Measurements from ENCODE around the gene FOXQ1. TPM values are rescaled to one million over a fixed set of nuclear protein-coding genes. Genes with fewer than 3 reads are reported as not detected.
"Not testable (repeated sequence)": the region's sequence is repeated elsewhere in the genome, so short reads cannot be mapped to it uniquely, and the experiment has no call there.

The FOXQ1 gene
- total RNA-seq, 1 donor from 2014 or later = not detected

DNA sequence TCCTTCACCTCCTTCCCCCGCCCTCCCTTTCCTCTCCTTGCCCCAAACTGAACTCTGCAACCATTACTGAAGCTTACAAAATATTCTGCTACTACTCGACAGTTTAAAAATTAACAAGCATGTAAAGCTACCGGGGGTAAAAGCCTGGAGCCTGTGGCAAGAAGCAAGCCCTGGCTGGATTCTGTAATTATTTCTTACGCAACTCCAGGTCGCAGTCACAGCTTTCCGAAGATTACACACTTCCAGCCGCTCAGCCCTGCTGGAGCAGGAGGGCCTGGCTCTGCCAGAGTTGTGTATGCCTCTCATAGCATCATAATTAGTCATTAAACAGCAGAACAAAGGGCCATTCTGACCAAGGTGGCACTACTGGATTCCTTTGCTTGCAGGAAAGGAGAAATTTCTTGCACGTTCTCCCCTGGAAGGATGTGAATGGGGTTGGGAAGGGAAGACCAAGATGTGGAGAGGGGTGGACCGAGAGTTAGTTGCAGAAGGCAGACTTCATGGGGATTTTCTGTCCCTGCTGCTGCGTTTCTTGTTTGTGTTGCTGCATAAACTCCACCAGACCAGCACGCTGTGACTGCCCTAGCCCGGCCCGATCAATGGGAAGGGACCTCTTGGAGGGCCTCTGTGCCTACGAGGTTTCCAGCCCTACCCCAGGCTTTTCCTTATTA, 23.6 kb downstream of the FOXQ1 start:
- intact Hi-C loops (cut with micrococcal nuclease) = no loop called here
- H3K4me3 Mint-ChIP-seq (ENCODE audit: low read depth) = no peak overlapping the region
- H3K4me1 Mint-ChIP-seq (ENCODE audit: low read depth) = no peaks in the 10 kb centered on the region

DNA sequence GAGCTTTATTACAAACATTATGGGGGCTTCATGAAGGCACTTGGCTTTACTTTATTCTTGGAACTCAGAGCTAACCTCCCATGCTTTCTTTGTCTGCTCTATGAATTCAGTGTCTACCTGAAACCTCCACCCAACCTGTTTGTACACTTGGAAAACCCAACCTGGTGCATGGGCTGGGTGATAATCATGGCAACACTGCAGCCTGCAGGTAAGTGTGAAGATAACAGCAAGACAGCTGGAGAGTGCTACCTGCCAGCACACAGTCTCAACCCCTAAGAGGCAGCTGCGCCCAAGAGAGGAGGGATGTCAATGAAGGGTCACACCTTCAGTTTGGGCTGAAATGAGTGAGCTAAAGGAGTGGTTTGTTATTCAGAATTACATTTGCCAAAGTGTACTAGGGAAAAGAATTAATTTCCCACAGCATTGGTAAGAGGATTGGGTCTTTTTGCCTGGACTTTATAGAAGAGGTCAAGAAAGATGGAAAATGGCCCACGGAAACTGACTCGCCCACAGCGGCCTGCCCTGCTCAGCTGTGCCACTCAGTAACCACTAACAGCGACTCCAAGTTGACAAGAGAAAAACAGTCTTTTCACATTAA, 24.4 kb downstream of the FOXQ1 start:
- H3K36me3 Mint-ChIP-seq (ENCODE audit: low read depth) = no peaks in the 10 kb centered on the region
- intact Hi-C loops (cut with micrococcal nuclease) = no loop called here
- no peak overlapping the region for H3K27ac Mint-ChIP-seq

More for the DNA sequence above, 23.6 kb downstream of the FOXQ1 start:
- H3K27me3 Mint-ChIP-seq (ENCODE audit: low read depth) = peaks cover 10% of the 10 kb centered on the region
- DNase-seq (ENCODE audit: low spot score) = no peak
- H3K27ac Mint-ChIP-seq = no peak overlapping the region
- peaks cover 3% of the 10 kb centered on the region for H3K9me3 Mint-ChIP-seq
- no peaks in the 10 kb centered on the region for H3K36me3 Mint-ChIP-seq (ENCODE audit: low read depth)

DNA sequence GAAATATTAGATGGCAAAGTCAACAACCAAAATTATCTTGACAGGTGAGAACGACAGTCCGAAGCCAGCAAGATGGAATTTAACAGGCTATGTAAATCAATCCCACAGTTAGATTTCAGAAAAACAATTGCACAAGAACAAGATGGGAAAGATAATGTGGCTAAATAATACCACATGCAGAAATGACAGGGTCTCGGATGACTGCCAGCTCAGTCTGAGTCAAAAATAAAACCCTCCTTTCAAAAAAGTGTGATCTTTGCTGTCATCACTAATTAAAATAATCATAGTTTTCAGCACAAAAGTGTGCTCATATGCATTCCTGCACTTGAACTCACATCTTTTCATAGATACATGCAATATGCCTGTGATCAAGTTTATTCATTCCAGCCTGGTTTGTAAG, 25.9 kb downstream of the FOXQ1 start:
- Mint-ChIP-seq H3K27ac (no peak overlapping the region), H3K9me3 (no peaks in the 10 kb centered on the region)

More for the DNA sequence above, 24.4 kb downstream of the FOXQ1 start:
- H3K4me3 Mint-ChIP-seq (ENCODE audit: low read depth) = no peak overlapping the region
- peaks cover 12% of the 10 kb centered on the region for H3K27me3 Mint-ChIP-seq (ENCODE audit: low read depth)
- H3K4me1 Mint-ChIP-seq (ENCODE audit: low read depth) = no peaks in the 10 kb centered on the region
- no peaks in the 10 kb centered on the region for H3K9me3 Mint-ChIP-seq
- DNase-seq (ENCODE audit: low spot score) = no peak

DNA sequence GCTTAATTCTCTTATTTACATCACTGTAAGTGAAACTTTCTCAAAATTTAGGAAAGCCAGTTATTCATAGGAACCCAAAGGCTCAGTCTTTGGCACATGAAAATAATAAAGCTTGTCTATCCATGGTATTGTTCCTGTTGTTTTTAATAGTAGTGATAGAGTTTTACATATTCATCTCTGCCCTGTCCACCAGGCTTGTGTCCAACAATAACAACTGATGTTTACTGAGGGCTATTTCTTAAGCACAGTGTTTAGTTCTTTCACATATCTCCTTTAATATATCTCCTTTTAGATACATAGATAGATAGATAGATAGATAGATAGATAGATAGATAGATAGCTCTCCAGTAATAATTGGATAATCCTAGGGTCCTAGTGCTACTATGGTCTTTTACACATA, 34.2 kb downstream of the FOXQ1 start:
- Mint-ChIP-seq H3K27ac (no peak overlapping the region), H3K4me1 (ENCODE audit: low read depth) (no peaks in the 10 kb centered on the region), H3K36me3 (ENCODE audit: low read depth) (no peaks in the 10 kb centered on the region), H3K27me3 (ENCODE audit: low read depth) (peaks cover 21% of the 10 kb centered on the region), H3K9me3 (peaks cover 22% of the 10 kb centered on the region), H3K4me3 (ENCODE audit: low read depth) (no peak overlapping the region)
- intact Hi-C loops (cut with micrococcal nuclease) = no loop called here
- DNase-seq (ENCODE audit: low spot score) = no peak

More for the DNA sequence above, 25.9 kb downstream of the FOXQ1 start:
- no peaks in the 10 kb centered on the region for H3K4me1 Mint-ChIP-seq (ENCODE audit: low read depth)
- no peak overlapping the region for H3K4me3 Mint-ChIP-seq (ENCODE audit: low read depth)
- no peaks in the 10 kb centered on the region for H3K36me3 Mint-ChIP-seq (ENCODE audit: low read depth)
- intact Hi-C loops (cut with micrococcal nuclease) = no loop called here
- peaks cover 21% of the 10 kb centered on the region for H3K27me3 Mint-ChIP-seq (ENCODE audit: low read depth)
- DNase-seq (ENCODE audit: low spot score) = no peak

DNA sequence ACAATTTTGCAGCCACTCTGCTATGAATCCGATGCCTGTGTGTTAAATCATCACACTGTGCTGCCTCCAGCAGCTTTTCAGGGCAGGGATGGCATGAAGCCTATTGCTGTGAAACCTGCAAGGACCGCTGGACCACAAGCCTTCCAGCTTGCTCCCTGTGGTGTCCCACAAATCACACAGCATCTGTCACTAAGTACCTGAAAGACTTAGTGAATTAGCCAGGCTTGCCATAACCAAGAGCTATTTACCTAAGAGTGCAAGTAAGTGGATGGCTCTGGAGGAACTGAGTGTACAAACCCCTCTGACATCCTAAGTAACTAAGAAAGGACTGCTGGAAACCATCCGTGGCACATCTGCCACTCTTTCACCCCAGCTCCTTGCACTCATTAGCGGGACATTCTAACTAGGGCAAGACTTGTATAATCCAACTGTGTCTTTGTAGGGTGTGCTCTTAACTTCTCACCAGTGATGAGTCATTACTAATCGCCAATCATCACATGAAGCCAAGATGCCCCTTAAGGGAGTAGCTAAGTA, 34.7 kb downstream of the FOXQ1 start:
- Mint-ChIP-seq H3K27me3 (ENCODE audit: low read depth) (peaks cover 17% of the 10 kb centered on the region), H3K9me3 (peaks cover 27% of the 10 kb centered on the region), H3K36me3 (ENCODE audit: low read depth) (no peaks in the 10 kb centered on the region), H3K4me1 (ENCODE audit: low read depth) (no peaks in the 10 kb centered on the region), H3K4me3 (ENCODE audit: low read depth) (no peak overlapping the region), H3K27ac (no peak overlapping the region)
- intact Hi-C loops (cut with micrococcal nuclease) = no loop called here
- DNase-seq (ENCODE audit: low spot score) = no peak

DNA sequence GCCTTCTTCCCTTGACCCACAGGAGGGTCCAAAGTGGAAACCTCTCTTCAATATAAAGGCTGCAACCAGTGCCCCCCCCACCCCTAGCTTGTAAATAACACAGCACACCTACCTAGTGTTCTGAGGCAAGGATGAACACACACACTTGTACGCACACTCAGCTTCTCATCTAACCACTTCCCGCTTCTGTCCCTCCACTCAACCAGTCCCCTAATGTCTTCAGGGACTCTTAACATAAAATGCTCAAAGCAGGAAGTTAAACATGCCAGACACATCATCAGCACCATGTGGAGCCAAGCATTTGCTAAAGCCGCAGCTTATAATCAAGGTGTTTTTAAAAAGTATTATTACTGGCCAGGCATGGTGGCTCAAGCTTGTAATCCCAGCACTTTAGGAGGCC, 35.3 kb downstream of the FOXQ1 start:
- Mint-ChIP-seq H3K27me3 (ENCODE audit: low read depth) (peaks cover 12% of the 10 kb centered on the region), H3K4me3 (ENCODE audit: low read depth) (no peak overlapping the region), H3K4me1 (ENCODE audit: low read depth) (no peaks in the 10 kb centered on the region), H3K27ac (no peak overlapping the region), H3K36me3 (ENCODE audit: low read depth) (no peaks in the 10 kb centered on the region), H3K9me3 (peaks cover 31% of the 10 kb centered on the region)
- DNase-seq (ENCODE audit: low spot score) = no peak
- intact Hi-C loops (cut with micrococcal nuclease) = no loop called here

DNA sequence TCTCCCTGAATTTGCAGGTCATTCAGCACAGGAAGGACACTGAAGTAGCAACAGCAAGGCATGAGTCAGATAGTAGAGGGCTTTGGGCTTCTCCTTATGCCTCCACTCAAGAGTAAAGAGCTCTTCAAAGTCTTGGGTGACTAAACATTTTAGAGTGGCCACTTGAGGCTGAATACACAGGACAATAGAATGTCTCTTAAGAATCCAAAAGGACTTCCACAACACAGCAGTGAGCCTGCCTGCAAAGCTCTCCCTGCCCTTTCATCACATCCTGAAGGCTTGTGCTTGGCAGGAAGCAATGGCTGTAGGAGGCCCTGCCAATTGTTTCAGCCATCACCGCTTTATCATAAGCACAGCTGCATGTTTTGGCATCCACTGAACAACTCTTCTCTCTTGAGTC, 36.8 kb downstream of the FOXQ1 start:
- H3K27ac Mint-ChIP-seq = no peak overlapping the region
- intact Hi-C loops (cut with micrococcal nuclease) = no loop called here
- H3K27me3 Mint-ChIP-seq (ENCODE audit: low read depth) = peaks cover 11% of the 10 kb centered on the region
- H3K4me1 Mint-ChIP-seq (ENCODE audit: low read depth) = no peaks in the 10 kb centered on the region
- H3K9me3 Mint-ChIP-seq = peaks cover 29% of the 10 kb centered on the region
- H3K36me3 Mint-ChIP-seq (ENCODE audit: low read depth) = no peaks in the 10 kb centered on the region
- no peak for DNase-seq (ENCODE audit: low spot score)
- no peak overlapping the region for H3K4me3 Mint-ChIP-seq (ENCODE audit: low read depth)

DNA sequence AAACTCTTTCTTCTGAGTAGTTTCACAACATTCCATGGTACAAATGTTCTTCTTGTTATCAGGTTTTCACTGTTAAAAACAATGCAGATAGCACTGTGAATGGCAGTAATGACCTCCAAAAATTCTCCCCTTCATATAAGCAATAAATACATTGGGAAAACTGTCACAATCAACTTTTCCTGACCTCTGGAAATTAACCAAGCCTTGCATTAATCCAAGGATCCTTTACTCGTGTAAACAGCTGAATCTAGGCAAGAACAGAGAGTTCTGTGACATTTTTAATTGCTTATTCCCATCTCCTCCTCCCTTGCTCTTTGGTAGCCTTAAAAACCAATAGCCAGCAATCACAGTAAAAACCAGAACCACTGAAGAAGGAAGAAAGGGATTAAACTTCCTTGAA, 37.8 kb downstream of the FOXQ1 start:
- DNase-seq (ENCODE audit: low spot score) = no peak
- Mint-ChIP-seq H3K4me1 (ENCODE audit: low read depth) (no peaks in the 10 kb centered on the region), H3K27me3 (ENCODE audit: low read depth) (peaks cover 13% of the 10 kb centered on the region), H3K4me3 (ENCODE audit: low read depth) (no peak overlapping the region), H3K27ac (no peak overlapping the region), H3K9me3 (peaks cover 20% of the 10 kb centered on the region), H3K36me3 (ENCODE audit: low read depth) (no peaks in the 10 kb centered on the region)
- intact Hi-C loops (cut with micrococcal nuclease) = no loop called here

DNA sequence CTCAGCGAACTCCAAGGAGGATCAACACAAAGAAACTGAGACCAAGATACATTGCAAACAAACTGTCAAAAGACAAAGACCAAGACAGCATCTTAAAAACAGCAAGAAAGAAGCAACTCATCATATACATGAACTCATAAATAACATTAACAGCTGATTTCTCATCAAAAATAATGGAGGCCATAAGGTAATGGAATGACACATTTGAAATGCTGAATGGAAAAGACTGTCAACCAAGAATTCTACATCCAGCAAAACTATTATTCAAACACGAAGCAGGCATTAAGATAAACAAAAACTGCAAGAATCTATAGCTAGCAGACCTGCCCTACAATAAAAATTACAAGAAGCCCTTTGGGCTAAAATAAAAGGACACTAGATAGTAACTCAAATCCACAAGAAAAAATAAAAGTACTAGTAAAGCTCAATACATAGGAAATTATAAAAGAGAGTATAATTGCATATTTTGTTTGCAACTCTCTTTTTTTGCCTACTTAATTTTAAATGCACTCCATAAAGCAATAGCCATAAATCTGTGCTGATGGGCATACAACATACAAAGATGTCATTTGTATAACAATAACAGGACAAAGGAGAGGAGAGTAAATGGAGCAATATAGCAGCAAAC, 39.6 kb downstream of the FOXQ1 start:
- no peaks in the 10 kb centered on the region for H3K4me1 Mint-ChIP-seq (ENCODE audit: low read depth)
- H3K36me3 Mint-ChIP-seq (ENCODE audit: low read depth) = no peaks in the 10 kb centered on the region

DNA sequence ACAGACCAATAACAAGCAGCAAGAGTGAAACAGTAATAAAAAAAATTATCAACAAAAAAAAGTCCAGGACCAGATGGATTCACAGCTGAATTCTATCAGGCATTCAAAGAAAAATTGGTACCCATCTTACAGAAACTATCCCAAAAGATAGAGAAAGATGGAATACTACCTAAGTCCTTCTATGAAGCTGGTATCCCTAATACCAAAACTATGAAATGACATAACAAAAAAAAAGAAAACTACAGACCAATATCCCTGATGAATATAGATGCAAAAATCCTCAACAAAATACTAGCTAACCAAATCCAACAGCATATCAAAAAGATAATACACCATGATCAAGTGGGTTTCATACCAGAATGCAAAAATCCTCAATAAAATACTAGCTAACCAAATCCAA, 43.2 kb downstream of the FOXQ1 start:
- intact Hi-C loops (cut with micrococcal nuclease); H3K27ac Mint-ChIP-seq; H3K36me3 Mint-ChIP-seq (ENCODE audit: low read depth); DNase-seq (ENCODE audit: low spot score); H3K4me3 Mint-ChIP-seq (ENCODE audit: low read depth); H3K4me1 Mint-ChIP-seq (ENCODE audit: low read depth): not testable (repeated sequence)
- Mint-ChIP-seq H3K27me3 (ENCODE audit: low read depth) (peaks cover 19% of the 10 kb centered on the region), H3K9me3 (peaks cover 16% of the 10 kb centered on the region)

More for the DNA sequence above, 39.6 kb downstream of the FOXQ1 start:
- peaks cover 11% of the 10 kb centered on the region for H3K27me3 Mint-ChIP-seq (ENCODE audit: low read depth)
- peaks cover 16% of the 10 kb centered on the region for H3K9me3 Mint-ChIP-seq
- H3K4me3 Mint-ChIP-seq (ENCODE audit: low read depth) = no peak overlapping the region
- no peak for DNase-seq (ENCODE audit: low spot score)
- no peak overlapping the region for H3K27ac Mint-ChIP-seq
- intact Hi-C loops (cut with micrococcal nuclease) = no loop called here

DNA sequence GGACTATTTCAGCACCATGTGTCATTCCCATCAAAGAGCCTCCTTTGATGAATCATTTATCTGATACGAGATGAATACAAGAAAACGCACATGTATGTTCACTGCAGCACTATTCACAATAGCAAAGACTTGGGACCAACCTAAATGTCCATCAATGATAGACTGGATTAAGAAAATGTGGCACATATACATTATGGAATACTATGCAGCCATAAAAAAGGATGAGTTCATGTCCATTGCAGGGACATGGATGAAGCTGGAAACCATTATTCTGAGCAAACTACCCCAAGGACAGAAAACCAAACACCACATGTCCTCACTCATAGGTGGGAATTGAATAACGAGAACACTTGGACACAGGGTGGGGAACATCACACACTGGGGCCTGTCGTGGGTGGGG, 49.8 kb downstream of the FOXQ1 start:
- peaks cover 14% of the 10 kb centered on the region for H3K27me3 Mint-ChIP-seq (ENCODE audit: low read depth)
- intact Hi-C loops (cut with micrococcal nuclease); H3K36me3 Mint-ChIP-seq (ENCODE audit: low read depth); DNase-seq (ENCODE audit: low spot score); H3K9me3 Mint-ChIP-seq; H3K4me1 Mint-ChIP-seq (ENCODE audit: low read depth); H3K4me3 Mint-ChIP-seq (ENCODE audit: low read depth); H3K27ac Mint-ChIP-seq: not testable (repeated sequence)

DNA sequence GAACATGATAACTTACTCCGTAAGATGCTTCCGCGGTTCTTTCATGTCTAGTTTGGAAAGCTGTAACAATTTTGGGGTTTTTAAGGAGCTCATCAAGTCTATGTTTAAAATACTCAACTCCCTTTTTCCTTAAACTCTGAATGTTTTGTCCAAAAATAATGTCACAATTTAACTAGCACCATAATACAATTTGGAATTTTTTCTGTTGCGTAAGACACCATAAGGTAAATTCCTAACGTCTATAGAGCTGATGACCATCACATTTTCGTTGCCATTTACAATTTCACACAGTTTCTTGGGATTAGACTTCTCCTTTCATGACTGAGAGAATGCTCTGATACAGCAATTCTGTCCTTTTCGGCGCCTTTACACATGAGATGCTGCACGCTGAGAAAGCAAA, 50.7 kb downstream of the FOXQ1 start:
- intact Hi-C loops (cut with micrococcal nuclease) = no loop called here
- no peak for DNase-seq (ENCODE audit: low spot score)
- no peaks in the 10 kb centered on the region for H3K4me1 Mint-ChIP-seq (ENCODE audit: low read depth)
- H3K27me3 Mint-ChIP-seq (ENCODE audit: low read depth) = peaks cover 14% of the 10 kb centered on the region
- no peaks in the 10 kb centered on the region for H3K9me3 Mint-ChIP-seq
- no peaks in the 10 kb centered on the region for H3K36me3 Mint-ChIP-seq (ENCODE audit: low read depth)
- no peak overlapping the region for H3K27ac Mint-ChIP-seq
- no peak overlapping the region for H3K4me3 Mint-ChIP-seq (ENCODE audit: low read depth)

DNA sequence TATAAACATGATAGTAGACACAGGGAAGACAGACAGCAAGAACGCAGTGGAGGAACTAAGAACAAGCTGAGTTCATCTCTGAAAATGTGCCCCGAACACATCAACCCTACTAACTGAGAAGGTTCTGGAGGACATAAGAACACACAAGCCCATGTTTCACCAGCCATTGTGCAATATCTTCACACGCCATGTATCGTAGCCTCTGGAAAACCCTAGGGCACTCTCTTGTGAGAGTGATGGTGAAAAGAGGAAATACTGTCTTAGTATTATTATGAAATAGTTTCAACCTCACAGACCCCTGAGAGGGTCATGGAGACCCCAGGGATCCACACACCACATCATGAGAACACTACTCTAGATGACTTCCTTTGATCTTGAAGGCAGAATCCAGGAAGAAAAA, 51.4 kb downstream of the FOXQ1 start:
- no peak overlapping the region for H3K27ac Mint-ChIP-seq
- H3K36me3 Mint-ChIP-seq (ENCODE audit: low read depth) = no peaks in the 10 kb centered on the region
- no peak for DNase-seq (ENCODE audit: low spot score)
- H3K4me1 Mint-ChIP-seq (ENCODE audit: low read depth) = no peaks in the 10 kb centered on the region
- intact Hi-C loops (cut with micrococcal nuclease) = no loop called here
- no peaks in the 10 kb centered on the region for H3K9me3 Mint-ChIP-seq
- H3K27me3 Mint-ChIP-seq (ENCODE audit: low read depth) = peaks cover 13% of the 10 kb centered on the region
- no peak overlapping the region for H3K4me3 Mint-ChIP-seq (ENCODE audit: low read depth)

Data from activated T-helper 2 cell treated with anti-CD3 and anti-CD28 coated beads, Interferon-gamma antibody, Interleukin-2, Interleukin-4, amounts not matched to agents 10 μg/mL and 5 μg/mL and 100 μg/mL, durations not matched to agents 14 hours and 24 hours and 36 hours (primary cell).